ENCODE results near the gene FAM3C.
A peak's percentile ranks its signal among the peaks of the same experiment; 100 is the strongest.

The FAM3C gene

GRCh38 chr7:121411597-121411979 is 15.5 kb upstream of the FAM3C start:
- DNase-seq (ENCODE audit: low read depth in 1 of 2, low spot score in 1 of 2), result no peak

GRCh38 chr7:121410829-121411596 is 14.9 kb upstream of the FAM3C start:
- no peak for DNase-seq (ENCODE audit: low read depth in 1 of 2, low spot score in 1 of 2)

- DNase-seq (ENCODE audit: low read depth in 1 of 2, low spot score in 1 of 2), result no peak
These were observed 10.8 kb upstream of the FAM3C start for GRCh38 chr7:121406944-121407343.

DNA sequence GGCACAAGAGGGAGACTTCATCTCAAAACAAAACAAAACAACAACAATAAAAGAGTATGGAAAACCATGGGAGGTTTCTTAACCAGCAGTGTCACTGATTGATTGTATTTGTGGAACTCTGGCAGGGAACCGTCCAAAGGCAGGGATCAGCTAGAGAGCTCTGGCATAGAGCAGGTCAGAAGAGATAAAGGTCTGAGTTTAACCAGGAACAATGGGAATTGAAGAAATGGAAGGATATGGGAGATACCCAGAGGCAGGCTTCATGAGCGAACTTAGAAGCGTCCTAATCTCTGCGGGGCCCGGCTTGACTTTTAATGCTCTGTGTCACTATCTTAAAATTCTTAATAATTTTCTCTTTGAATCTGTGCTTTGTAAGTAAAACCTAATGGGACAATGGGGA is 10.4 kb upstream of the FAM3C start:
- no peak for DNase-seq (ENCODE audit: low read depth in 1 of 2, low spot score in 1 of 2)

DNA sequence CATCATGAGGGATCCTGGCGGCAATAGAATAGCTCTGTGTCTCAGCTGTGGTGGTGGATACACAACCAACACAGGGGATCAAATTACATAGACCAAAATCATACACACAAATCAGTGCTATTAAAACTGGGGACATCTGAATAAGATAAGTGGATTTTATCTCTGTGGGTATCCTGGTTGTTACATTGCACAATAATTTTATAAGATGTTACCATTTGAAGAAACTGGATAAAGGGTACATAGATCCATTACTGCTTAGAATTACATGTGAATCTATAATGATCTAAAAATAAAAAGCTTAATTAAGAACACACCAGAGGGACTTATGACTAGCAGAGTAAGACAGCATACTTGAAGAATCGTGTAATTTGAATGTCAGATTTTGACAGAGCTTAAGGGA is 8.2 kb upstream of the FAM3C start:
- no peak for DNase-seq (ENCODE audit: low read depth in 1 of 2, low spot score in 1 of 2)

GRCh38 chr7:121402701-121403100 is 6.6 kb upstream of the FAM3C start:
- no peak for DNase-seq (ENCODE audit: low read depth in 1 of 2, low spot score in 1 of 2)

GRCh38 chr7:121401896-121402295 is 5.8 kb upstream of the FAM3C start:
- no peak for DNase-seq (ENCODE audit: low read depth in 1 of 2, low spot score in 1 of 2)

- no peak for DNase-seq (ENCODE audit: low read depth in 1 of 2, low spot score in 1 of 2)
These were observed 2.1 kb upstream of the FAM3C start for GRCh38 chr7:121398246-121398645.

GRCh38 chr7:121397822-121398221 is 1.7 kb upstream of the FAM3C start:
- no peak for DNase-seq (ENCODE audit: low read depth in 1 of 2, low spot score in 1 of 2)

DNA sequence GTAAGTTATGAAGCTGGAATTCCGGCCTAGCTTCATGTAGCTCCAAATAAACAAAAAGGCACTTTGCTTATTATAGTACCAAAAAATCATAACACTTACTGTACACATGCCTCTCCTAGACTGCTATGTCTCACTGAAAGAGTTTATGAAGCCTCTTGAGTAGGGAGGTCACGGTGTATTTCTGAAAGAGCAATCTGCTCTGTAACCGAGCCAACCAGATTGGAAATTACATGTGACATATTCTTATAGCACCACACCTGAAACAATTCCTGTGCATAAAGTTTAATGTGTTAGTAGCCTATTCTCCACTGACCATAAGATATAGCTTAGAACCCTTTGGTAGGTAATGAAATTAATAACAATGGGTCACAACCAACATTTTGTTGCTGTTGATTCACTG is 1.3 kb upstream of the FAM3C start:
- DNase-seq (ENCODE audit: low read depth in 1 of 2, low spot score in 1 of 2), result no peak

GRCh38 chr7:121395494-121395960 is 581 bp downstream of the FAM3C start:
- peak in 1 of 2 donors; percentile 35 for DNase-seq (ENCODE audit: low read depth in 1 of 2, low spot score in 1 of 2)

DNA sequence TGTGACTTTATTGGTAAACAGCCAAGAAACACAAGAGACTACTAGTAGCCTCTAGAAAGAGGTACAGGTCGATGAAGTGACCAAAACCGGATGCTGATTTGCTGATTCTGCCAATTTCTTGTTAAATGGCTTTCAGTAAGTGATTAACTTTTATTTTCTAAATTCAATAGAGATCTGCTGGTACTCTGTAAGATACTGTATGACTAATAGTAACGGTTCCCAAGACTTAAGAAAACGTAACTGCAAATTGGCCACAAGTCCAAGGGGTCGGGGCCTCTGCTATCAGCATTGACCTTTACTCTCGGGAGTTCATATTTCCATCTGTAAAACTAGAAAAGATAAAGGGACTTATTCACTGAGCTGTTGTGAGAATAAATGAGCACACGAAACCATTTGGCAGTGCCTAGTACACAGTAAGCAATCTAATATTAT is 1.4 kb downstream of the FAM3C start:
- no peak for DNase-seq (ENCODE audit: low read depth in 1 of 2, low spot score in 1 of 2)

- no peak for DNase-seq (ENCODE audit: low read depth in 1 of 2, low spot score in 1 of 2)
These were observed 3.1 kb downstream of the FAM3C start for GRCh38 chr7:121393005-121393366.

DNA sequence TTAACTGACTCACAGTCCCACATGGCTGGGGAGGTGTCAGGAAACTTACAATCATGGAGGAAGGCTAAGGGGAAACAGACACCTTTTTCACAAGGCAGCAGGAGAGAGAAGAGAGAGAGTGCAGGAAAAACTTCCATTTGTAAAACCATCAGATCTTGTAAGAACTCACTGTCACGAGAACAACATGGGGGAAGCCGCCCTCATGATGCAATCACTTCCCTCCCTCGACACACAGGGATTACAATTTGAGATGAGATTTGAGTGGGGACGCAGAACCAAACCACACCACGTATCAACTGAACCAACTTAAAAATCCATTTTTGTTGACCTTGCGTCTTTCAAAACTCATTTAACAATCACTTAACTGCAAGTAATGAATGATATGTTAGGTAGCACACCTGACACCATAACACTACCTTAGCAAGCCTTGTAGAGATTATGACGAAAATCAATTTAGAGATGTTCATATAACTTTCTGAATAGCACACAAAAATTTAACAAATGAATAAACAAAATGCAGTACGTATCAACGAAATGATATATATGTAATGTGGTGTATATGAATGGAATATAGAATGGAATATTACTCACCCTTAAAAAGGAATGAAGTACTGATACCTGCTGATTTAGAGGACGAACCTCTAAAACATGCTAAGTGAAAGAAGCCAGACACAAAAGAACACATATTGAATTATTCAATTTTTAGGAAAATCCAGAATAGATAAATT is 3.7 kb downstream of the FAM3C start:
- no peak for DNase-seq (ENCODE audit: low read depth in 1 of 2, low spot score in 1 of 2)

GRCh38 chr7:121391686-121392085 is 4.4 kb downstream of the FAM3C start:
- no peak for DNase-seq (ENCODE audit: low read depth in 1 of 2, low spot score in 1 of 2)

DNA sequence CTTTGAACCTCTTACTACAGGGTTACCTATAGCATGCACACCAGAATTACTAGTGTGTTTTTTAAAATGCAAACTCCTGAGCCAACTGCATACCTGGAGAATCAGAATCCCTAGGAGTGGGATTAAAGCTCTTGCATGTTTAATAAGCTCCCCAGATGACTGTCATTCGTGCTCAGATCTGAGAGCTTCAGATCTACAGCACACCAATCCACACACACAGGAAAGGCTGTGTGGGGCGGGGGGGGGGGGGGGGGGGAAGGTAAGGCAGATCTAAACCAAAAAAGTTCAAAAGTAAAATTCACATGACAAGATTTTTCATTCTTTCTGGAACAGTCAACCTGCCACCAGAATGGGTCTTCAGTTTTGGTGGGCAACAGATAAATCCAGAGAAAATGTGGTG is 5.5 kb downstream of the FAM3C start:
- no peak for DNase-seq (ENCODE audit: low read depth in 1 of 2, low spot score in 1 of 2)

DNA sequence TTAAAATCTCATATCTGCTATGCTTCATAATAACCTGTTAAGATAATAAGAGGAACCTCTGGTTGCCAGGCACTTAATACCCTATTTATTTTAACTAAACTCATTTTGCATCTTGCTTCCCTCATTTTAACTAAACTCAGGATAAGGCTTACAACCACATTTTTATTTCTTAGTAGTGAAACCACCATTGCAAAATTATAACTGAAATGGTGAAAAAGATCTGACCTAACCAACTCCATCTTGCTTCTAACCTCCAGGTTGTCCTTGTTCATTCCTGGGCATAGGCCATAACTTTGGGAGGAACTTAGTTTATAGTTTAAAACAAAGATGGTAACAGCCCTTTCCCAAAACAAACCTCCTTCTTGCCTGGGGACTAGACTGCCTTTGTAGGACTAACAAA is 6.0 kb downstream of the FAM3C start:
- no peak for DNase-seq (ENCODE audit: low read depth in 1 of 2, low spot score in 1 of 2)

DNA sequence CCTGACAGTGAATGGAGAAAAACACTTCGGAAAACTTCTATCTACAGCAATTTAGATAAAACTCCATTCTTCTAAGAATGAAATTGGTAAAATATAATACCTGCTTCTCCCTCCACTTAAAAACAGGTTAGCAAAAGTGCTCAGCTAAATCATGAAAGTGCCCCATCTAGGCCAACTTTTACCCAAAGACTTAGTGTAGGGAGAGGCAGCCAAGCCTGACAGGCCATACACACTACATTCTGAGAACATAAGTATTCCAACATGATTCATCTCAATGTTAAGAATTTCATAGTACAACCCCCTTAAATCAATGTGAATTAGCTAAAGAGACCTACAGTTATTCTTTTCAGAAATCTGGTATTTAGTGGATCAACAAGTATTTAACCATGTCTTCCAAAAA is 7.2 kb downstream of the FAM3C start:
- DNase-seq (ENCODE audit: low read depth in 1 of 2, low spot score in 1 of 2), result no peak

DNA sequence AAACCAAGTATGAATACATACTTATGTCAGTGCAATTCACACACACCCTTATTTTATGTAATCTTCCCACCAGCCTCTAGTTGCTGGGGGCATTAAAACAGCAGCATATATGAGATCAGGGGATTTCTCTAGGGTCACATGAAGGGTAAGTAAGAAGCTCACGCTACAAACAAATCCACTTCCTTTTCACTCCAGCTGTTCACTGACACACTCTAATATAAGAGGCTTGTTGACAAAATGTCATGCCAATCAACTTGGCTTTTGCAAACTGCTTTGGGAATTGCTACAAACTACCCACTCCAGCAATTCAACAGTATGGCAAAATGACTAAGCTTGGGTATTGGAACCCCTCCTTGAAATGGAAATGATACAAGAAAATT is 10.3 kb downstream of the FAM3C start:
- DNase-seq (ENCODE audit: low read depth in 1 of 2, low spot score in 1 of 2), result no peak

DNA sequence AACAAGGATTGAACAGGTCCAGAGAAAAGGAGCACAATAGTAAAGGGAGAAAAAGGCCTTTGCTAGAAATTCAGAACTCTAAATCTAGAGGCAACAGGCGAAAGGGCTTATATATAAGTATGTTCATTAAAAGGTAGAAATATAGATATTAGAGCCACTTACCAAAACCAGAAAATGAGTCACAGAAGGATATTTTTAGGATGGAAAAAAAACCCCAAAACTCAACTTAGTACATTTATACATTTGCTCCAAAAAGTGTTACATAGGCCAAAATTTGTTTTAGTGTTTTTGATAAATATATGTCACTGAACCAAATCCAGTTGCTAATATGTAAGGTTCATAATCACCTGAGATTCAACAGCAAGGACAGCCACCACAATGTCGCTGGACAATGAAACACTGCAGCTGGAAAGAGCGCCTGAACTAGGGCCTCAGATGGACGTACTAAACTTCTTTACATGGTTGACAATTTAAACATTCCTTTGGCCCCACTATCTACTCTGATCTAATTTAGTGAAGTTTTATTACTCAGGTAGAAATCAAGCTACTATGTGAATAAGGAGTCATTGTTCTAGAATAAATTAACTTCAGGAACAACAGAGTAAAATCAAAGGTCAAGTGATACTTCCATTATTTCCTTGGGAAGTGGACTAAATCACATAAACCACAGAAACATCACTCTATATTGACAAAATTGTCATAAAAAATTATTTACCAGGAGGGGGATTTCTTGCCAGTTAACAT is 10.9 kb downstream of the FAM3C start:
- no peak for DNase-seq (ENCODE audit: low read depth in 1 of 2, low spot score in 1 of 2)

GRCh38 chr7:121384265-121384664 is 11.8 kb downstream of the FAM3C start:
- no peak for DNase-seq (ENCODE audit: low read depth in 1 of 2, low spot score in 1 of 2)

Measured in activated CD4-positive, alpha-beta T cell treated with anti-CD3 and anti-CD28 coated beads, Interleukin-2, amount 50 U/mL, for 24 hours (primary cell).